H1 (cell line): Measurements from ENCODE around the gene BRCA2. TPM values are rescaled to one million over a fixed set of nuclear protein-coding genes. Genes with fewer than 3 reads are reported as not detected.

ENCODE experiments used
- CTCF ChIA-PET: fragments of 300-600 bp; sonication (Branson Sonifier 250); formaldehyde crosslinking; loops from one replicate; lab custom pipeline; 2021; ENCODE audit not compliant: partially characterized antibody; lab: Charles Lee
- POLR2A ChIA-PET: fragments of 300-600 bp; sonication (Branson Sonifier 250); formaldehyde crosslinking; loops from one replicate; lab custom pipeline; 2021; ENCODE audit warnings: inconsistent platforms; ENCODE audit not compliant: partially characterized antibody; lab: Charles Lee
- DNase-seq, 2 experiments: peaks; one replicate each; pipeline versions ENCODE4 v3.0.0 to v3.0.0-alpha.2; 2010 to 2022; ENCODE audit warnings: low spot score in 2 of 2, low read depth in 1 of 2, mixed read lengths in 1 of 2
- FAIRE-seq: peaks from 2 replicates; lab custom pipeline; 2011; peaks lifted over from hg19 to GRCh38; lab: Jason Lieb, UNC
- H2AFZ ChIP-seq: 2 replicates; pipeline ENCODE4 v1.8.1; 2012; ENCODE audit warnings: low read length, inconsistent platforms
- H2AK5ac ChIP-seq: 2 replicates; pipeline ENCODE4 v1.6.1; 2013; ENCODE audit warnings: low read depth, low read length
- H2BK120ac ChIP-seq: replicated peaks from 2 replicates; pipeline ENCODE3; 2013; ENCODE audit warnings: low read depth, low read length, inconsistent platforms
- H2BK12ac ChIP-seq: 2 replicates; pipeline ENCODE4 v1.6.1; 2013; ENCODE audit warnings: low read depth, low read length
- H2BK15ac ChIP-seq: 2 replicates; pipeline ENCODE4 v1.6.1; 2013; ENCODE audit warnings: low read length
- H2BK20ac ChIP-seq: 2 replicates; pipeline ENCODE4 v1.6.1; 2013; ENCODE audit warnings: low read length
- H2BK5ac ChIP-seq: 2 replicates; pipeline ENCODE4 v1.6.1; 2013; ENCODE audit warnings: low read depth, low read length
- H3K14ac ChIP-seq: 2 replicates; pipeline ENCODE4 v1.6.1; 2013; ENCODE audit warnings: inconsistent platforms; ENCODE audit not compliant: insufficient read length
- H3K18ac ChIP-seq: 2 replicates; pipeline ENCODE4 v1.6.1; 2013; ENCODE audit warnings: low read length; ENCODE audit errors: extremely low read depth
- H3K23ac ChIP-seq: 2 replicates; pipeline ENCODE4 v1.6.1; 2013; ENCODE audit warnings: inconsistent platforms; ENCODE audit not compliant: insufficient read length
- H3K23me2 ChIP-seq: 2 replicates; pipeline ENCODE4 v1.6.1; 2013; ENCODE audit warnings: low read depth, low read length
- H3K27ac ChIP-seq: 2 replicates; pipeline ENCODE4 v1.6.1; 2011; ENCODE audit warnings: low read depth, low read length, inconsistent platforms
- H3K27me3 ChIP-seq, 4 experiments: replicated peaks in 1 of 4; 1 replicate in 1 of 4; 2 replicates in 3 of 4; pipeline versions ENCODE4 v1.6.1 to v1.8.1; 2011 to 2013; ENCODE audit warnings: low read length in 3 of 4, mild to moderate bottlenecking in 3 of 4, inconsistent platforms in 2 of 4, mixed read lengths in 2 of 4, moderate library complexity in 1 of 4; ENCODE audit not compliant: control insufficient read depth in 3 of 4, insufficient read depth in 3 of 4; ENCODE audit errors: extremely low read depth in 1 of 4
- H3K36me3 ChIP-seq, 4 experiments: 2 replicates each; pipeline versions ENCODE4 v1.6.1 to v1.8.1; 2011 to 2013; ENCODE audit warnings: mild to moderate bottlenecking in 4 of 4, low read length in 3 of 4, moderate library complexity in 2 of 4, control low read depth in 1 of 4, inconsistent platforms in 1 of 4; ENCODE audit not compliant: insufficient read depth in 4 of 4, control insufficient read depth in 2 of 4
- H3K4ac ChIP-seq: replicated peaks from 2 replicates; pipeline ENCODE3; 2013; ENCODE audit warnings: low read length, low read depth, mixed read lengths, inconsistent platforms; ENCODE audit not compliant: insufficient read length
- H3K4me1 ChIP-seq, 4 experiments: replicated peaks in 1 of 4; 1 replicate in 1 of 4; 2 replicates in 3 of 4; pipeline versions ENCODE4 v1.6.1 to v1.8.1; 2011 to 2013; ENCODE audit warnings: low read length in 3 of 4, inconsistent platforms in 2 of 4, mixed read lengths in 1 of 4; ENCODE audit not compliant: insufficient read depth in 4 of 4, control insufficient read depth in 3 of 4
- H3K4me2 ChIP-seq, 2 experiments: 2 replicates each; pipeline versions ENCODE4 v1.6.1 to v1.8.1; 2011 to 2013; ENCODE audit warnings: low read depth in 2 of 2, low read length in 2 of 2, control low read depth in 1 of 2, inconsistent platforms in 1 of 2, mild to moderate bottlenecking in 1 of 2; ENCODE audit not compliant: insufficient read depth in 1 of 2
- H3K4me3 ChIP-seq, 4 experiments: fragments of 200-600, 300-600 bp in 1 of 4; sonication (generic), shearing (Covaris generic), sonication (Bioruptor Twin) in 1 of 4; 2 replicates each; pipeline versions ENCODE4 v1.5.1 to v1.8.1; 2011 to 2016; ENCODE audit warnings: low read length in 4 of 4, low read depth in 3 of 4, control low read depth in 2 of 4, inconsistent platforms in 2 of 4, mild to moderate bottlenecking in 2 of 4, mixed read lengths in 1 of 4, moderate library complexity in 1 of 4; ENCODE audit not compliant: insufficient read depth in 2 of 4; ENCODE audit errors: extremely low read depth in 1 of 4
- H3K56ac ChIP-seq: replicated peaks from 2 replicates; pipeline ENCODE3; 2013; ENCODE audit warnings: low read depth, mild to moderate bottlenecking, mixed read lengths, low read length, inconsistent platforms; ENCODE audit not compliant: insufficient read length
- H3K79me1 ChIP-seq: 2 replicates; pipeline ENCODE4 v1.6.1; 2013; ENCODE audit warnings: low read depth, low read length, control low read depth
- H3K79me2 ChIP-seq, 2 experiments: 2 replicates each; pipeline versions ENCODE4 v1.6.1 to v1.8.1; 2012 to 2013; ENCODE audit warnings: low read length in 2 of 2, mild to moderate bottlenecking in 2 of 2, inconsistent platforms in 1 of 2; ENCODE audit not compliant: insufficient read depth in 2 of 2, control insufficient read depth in 1 of 2
- H3K9ac ChIP-seq, 4 experiments: replicated peaks in 1 of 4; 1 replicate in 1 of 4; 2 replicates in 3 of 4; pipeline versions ENCODE4 v1.6.1 to v1.8.1; 2011 to 2013; ENCODE audit warnings: low read depth in 3 of 4, low read length in 3 of 4, control low read depth in 2 of 4, mild to moderate bottlenecking in 2 of 4, moderate library complexity in 2 of 4, inconsistent platforms in 1 of 4; ENCODE audit errors: extremely low read depth in 1 of 4
- H3K9me3 ChIP-seq, 2 experiments: 2 replicates each; pipeline versions ENCODE4 v1.6.1 to v1.8.1; 2012 to 2013; ENCODE audit warnings: mild to moderate bottlenecking in 2 of 2, moderate library complexity in 2 of 2, control low read depth in 1 of 2, inconsistent platforms in 1 of 2, low read depth in 1 of 2, low read length in 1 of 2, mixed read lengths in 1 of 2; ENCODE audit not compliant: insufficient read depth in 2 of 2
- H4K20me1 ChIP-seq, 2 experiments: replicated peaks in 1 of 2; 2 replicates each; pipeline versions ENCODE3 to v1.8.1; 2011 to 2013; ENCODE audit warnings: inconsistent platforms in 2 of 2, low read length in 2 of 2, mild to moderate bottlenecking in 1 of 2; ENCODE audit not compliant: insufficient read depth in 2 of 2, control insufficient read depth in 1 of 2
- H4K5ac ChIP-seq: 2 replicates; pipeline ENCODE4 v1.6.1; 2013; ENCODE audit warnings: low read length, low read depth, mixed read lengths, inconsistent platforms; ENCODE audit not compliant: insufficient read length
- H4K8ac ChIP-seq: 2 replicates; pipeline ENCODE4 v1.8.0; 2013; ENCODE audit warnings: mild to moderate bottlenecking, moderate library complexity, low read length, inconsistent platforms; ENCODE audit not compliant: insufficient read depth; ENCODE audit errors: extremely low read depth
- H4K91ac ChIP-seq: replicated peaks from 2 replicates; pipeline ENCODE3; 2013; ENCODE audit warnings: low read length, mixed read lengths, inconsistent platforms; ENCODE audit not compliant: insufficient read length
- BRCA1 ChIP-seq: IDR thresholded peaks from 2 replicates; pipeline ENCODE4 v1.6.1; 2012; ENCODE audit warnings: low read depth, low read length, improper control_type of control experiment
- CHD2 ChIP-seq: IDR thresholded peaks from 2 replicates; pipeline ENCODE4 v1.6.1; 2012; ENCODE audit warnings: low read length, improper control_type of control experiment
- JUND ChIP-seq: IDR thresholded peaks from 2 replicates; pipeline ENCODE4 v1.6.1; 2011; ENCODE audit warnings: mild to moderate bottlenecking, improper control_type of control experiment, low read length
- POLR2AphosphoS5 ChIP-seq: IDR thresholded peaks from 2 replicates; pipeline ENCODE4 v1.6.1; 2011; ENCODE audit warnings: low read depth, low read length
- POU5F1 ChIP-seq: IDR thresholded peaks from 2 replicates; pipeline ENCODE4 v1.6.1; 2011; ENCODE audit warnings: low read depth, mild to moderate bottlenecking, low read length, moderate library complexity
- RFX5 ChIP-seq: IDR thresholded peaks from 2 replicates; pipeline ENCODE4 v1.6.1; 2011; ENCODE audit warnings: low read depth, low read length, improper control_type of control experiment, borderline replicate concordance
- RXRA ChIP-seq: IDR thresholded peaks from 2 replicates; pipeline ENCODE4 v1.6.1; 2011; ENCODE audit warnings: low read depth, mild to moderate bottlenecking, low read length, moderate library complexity; ENCODE audit not compliant: insufficient read depth
- SAP30 ChIP-seq: fragments of 300-600 bp; sonication (generic); IDR thresholded peaks from 2 replicates; pipeline ENCODE4 v1.7.1; 2012; ENCODE audit warnings: low read length, moderate library complexity, mild to moderate bottlenecking, inconsistent platforms; ENCODE audit not compliant: insufficient read depth, insufficient replicate concordance
- YY1 ChIP-seq: IDR thresholded peaks from 2 replicates; pipeline ENCODE4 v1.6.1; 2011; ENCODE audit warnings: low read depth, mild to moderate bottlenecking, low read length
- WGBS, 2 experiments: shearing (Covaris generic) in 1 of 2; methylation state at CpG; one replicate each; pipeline versions ENCODE4 v1.1.6 to v1.1.7; 2013 to 2015; ENCODE audit warnings: low lambda C conversion rate in 2 of 2, mixed read lengths in 2 of 2, inconsistent platforms in 1 of 2, low coverage in 1 of 2, missing lambda C conversion rate in 1 of 2; ENCODE audit not compliant: insufficient replicate concordance in 2 of 2, insufficient coverage in 1 of 2, insufficient read length in 1 of 2; ENCODE audit errors: extremely low coverage in 1 of 2, missing lambda C conversion rate in 1 of 2; 5-methylcytosine and 5-hydroxymethylcytosine counted together
- polyA plus RNA-seq, 7 experiments: library from polyadenylated mRNA; depleted of rRNA in 3 of 7; stranded (reverse) in 5 of 7; unstranded in 2 of 7; fragments of >200 nt in 5 of 7; fragments of 200-250 nt in 2 of 7; gene quantifications; 1 replicate in 5 of 7; 2 replicates in 1 of 7; 4 replicates in 1 of 7; pipeline versions ENCODE4 v1.2.1 to v1.2.3, GENCODE V29; 2011 to 2013; ENCODE audit warnings: missing spikeins in 2 of 7, mixed read lengths in 2 of 7
- total RNA-seq: library from RNA; stranded (reverse); fragmentation: NEBNext Ultra II Directional; extraction: Animal tissue kit (Norgen Biotek cat#: 25700); gene quantifications from 2 replicates; pipeline ENCODE4 v1.2.1, GENCODE V29; 2021
- TF ChIP-seq, protein P1 (sequence below): IDR thresholded peaks from 2 replicates; pipeline ENCODE4 v1.6.1; 2011; ENCODE audit warnings: low read depth, mild to moderate bottlenecking, low read length; ENCODE audit not compliant: insufficient read depth
- TF ChIP-seq, protein P2 (sequence below): IDR thresholded peaks from 2 replicates; pipeline ENCODE4 v1.6.1; 2011; ENCODE audit warnings: low read length, improper control_type of control experiment

The BRCA2 gene
- total and polyA plus RNA-seq, 2 of the 8 experiments (the other 6 are each of a cell fraction or from before 2014, with no cell fraction given): 4.2 to 24.9 TPM

DNA sequence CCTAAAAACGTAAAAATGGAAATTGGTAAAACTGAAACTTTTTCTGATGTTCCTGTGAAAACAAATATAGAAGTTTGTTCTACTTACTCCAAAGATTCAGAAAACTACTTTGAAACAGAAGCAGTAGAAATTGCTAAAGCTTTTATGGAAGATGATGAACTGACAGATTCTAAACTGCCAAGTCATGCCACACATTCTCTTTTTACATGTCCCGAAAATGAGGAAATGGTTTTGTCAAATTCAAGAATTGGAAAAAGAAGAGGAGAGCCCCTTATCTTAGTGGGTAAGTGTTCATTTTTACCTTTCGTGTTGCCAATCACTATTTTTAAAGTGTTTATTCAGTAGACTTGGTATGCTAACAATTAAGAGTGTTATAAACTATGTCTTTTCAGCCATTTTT lies 25.6 kb downstream of the BRCA2 start:
- Histone ChIP-seq H4K20me1 (no peaks in the 10 kb centered on the region), H3K4me3 (no peak overlapping the region), H3K23ac (no peak overlapping the region), H4K5ac (no peak overlapping the region), H3K14ac (no peak overlapping the region), H4K8ac (no peak overlapping the region), H3K56ac (no peak overlapping the region), H3K9ac (no peak overlapping the region), H3K36me3 (peaks cover 0 to 19% (median 9%) of the 10 kb centered on the region in 4 experiments; a peak in 3 of 8 replicates), H3K27ac (no peak overlapping the region), H3K18ac (no peak overlapping the region), H2BK5ac (no peak overlapping the region), H3K9me3 (peaks cover 0 to 3% of the 10 kb centered on the region in 2 experiments; a peak in 1 of 4 replicates), H3K79me1 (no peaks in the 10 kb centered on the region), H2BK120ac (no peak overlapping the region), H4K91ac (no peak overlapping the region), H2AK5ac (no peak overlapping the region), H3K27me3 (no peaks in the 10 kb centered on the region), H2AFZ (no peak overlapping the region), H2BK12ac (no peak overlapping the region), H3K4me2 (no peak overlapping the region), H2BK15ac (no peak overlapping the region), H3K79me2 (no peaks in the 10 kb centered on the region), H2BK20ac (no peak overlapping the region), H3K23me2 (no peaks in the 10 kb centered on the region), H3K4me1 (no peaks in the 10 kb centered on the region), H3K4ac (no peak overlapping the region)
- CTCF ChIA-PET: no interaction called here
- 92% methylated on average over 3 of the region's 3 CpGs; no CpG with 5 or more reads in 1 of the 2 experiments for WGBS, 2 experiments
- FAIRE-seq: no peak
- no peak for DNase-seq
- POLR2A ChIA-PET: no interaction called here
- TF ChIP-seq BRCA1 (no peak), CHD2 (no peak), YY1 (no peak), RXRA (no peak), POU5F1 (no peak), RFX5 (no peak), JUND (no peak), POLR2AphosphoS5 (no peak), SAP30 (no peak)
- TF ChIP-seq, protein P1, sequence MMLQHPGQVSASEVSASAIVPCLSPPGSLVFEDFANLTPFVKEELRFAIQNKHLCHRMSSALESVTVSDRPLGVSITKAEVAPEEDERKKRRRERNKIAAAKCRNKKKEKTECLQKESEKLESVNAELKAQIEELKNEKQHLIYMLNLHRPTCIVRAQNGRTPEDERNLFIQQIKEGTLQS: no peak
- TF ChIP-seq, protein P2, sequence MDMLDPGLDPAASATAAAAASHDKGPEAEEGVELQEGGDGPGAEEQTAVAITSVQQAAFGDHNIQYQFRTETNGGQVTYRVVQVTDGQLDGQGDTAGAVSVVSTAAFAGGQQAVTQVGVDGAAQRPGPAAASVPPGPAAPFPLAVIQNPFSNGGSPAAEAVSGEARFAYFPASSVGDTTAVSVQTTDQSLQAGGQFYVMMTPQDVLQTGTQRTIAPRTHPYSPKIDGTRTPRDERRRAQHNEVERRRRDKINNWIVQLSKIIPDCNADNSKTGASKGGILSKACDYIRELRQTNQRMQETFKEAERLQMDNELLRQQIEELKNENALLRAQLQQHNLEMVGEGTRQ: no peak
